Central memory CD8-positive, alpha-beta T cell (primary cell): ENCODE data around the gene EN1.

Experiments
- ATAC-seq: fragments of 150-1000 bp; cut with Tn5 transposase; replicated peaks from 2 replicates; pipeline ENCODE4 v1.10.0; 2022; ENCODE audit warnings: mild to moderate bottlenecking, moderate FRiP score, moderate number of reproducible peaks; ENCODE audit not compliant: poor library complexity, severe bottlenecking; ENCODE audit errors: extremely low read depth
- DNase-seq, 2 donors: peaks; one replicate each; pipeline ENCODE4 v3.0.0; 2021; ENCODE audit warnings: low spot score in 2 of 2
- H3K27ac Mint-ChIP-seq: one replicate; pipeline ENCODE4 v1.8.0; 2022; ENCODE audit warnings: low read depth, mild to moderate bottlenecking, moderate library complexity, mixed read lengths
- H3K27me3 Mint-ChIP-seq: one replicate; pipeline ENCODE4 v1.8.0; 2022; ENCODE audit warnings: mixed read lengths
- H3K36me3 Mint-ChIP-seq: one replicate; pipeline ENCODE4 v1.8.0; 2022; ENCODE audit warnings: mild to moderate bottlenecking, moderate library complexity, mixed read lengths; ENCODE audit not compliant: insufficient read depth
- H3K4me1 Mint-ChIP-seq: one replicate; pipeline ENCODE4 v1.8.0; 2022; ENCODE audit warnings: mixed read lengths
- H3K4me3 Mint-ChIP-seq: one replicate; pipeline ENCODE4 v1.8.0; 2022; ENCODE audit warnings: mild to moderate bottlenecking, moderate library complexity, mixed read lengths
- H3K9me3 Mint-ChIP-seq: one replicate; pipeline ENCODE4 v1.8.0; 2022; ENCODE audit warnings: mixed read lengths

Gene EN1

GRCh38 chr2:118846953-118847761 is at the start of gene EN1:
EN1 (minus strand) TSS chr2:118847648; CDS start chr2:118847167, 481 bp downstream.
- Mint-ChIP-seq H3K4me3 (no peak within 1 kb of the TSS), H3K27ac (no peak within 1 kb of the TSS), H3K4me1 (peaks cover 11% of the 10 kb centered on the region), H3K27me3 (peaks cover 87% of the 10 kb centered on the region), H3K9me3 (no peaks in the 10 kb centered on the region), H3K36me3 (peaks cover 6% of the 10 kb centered on the region)
- no peak for DNase-seq
- ATAC-seq = no peak

- Mint-ChIP-seq H3K4me3 (no peak overlapping the region), H3K27ac (no peak overlapping the region), H3K9me3 (peaks cover 10% of the 10 kb centered on the region), H3K36me3 (no peaks in the 10 kb centered on the region), H3K27me3 (peaks cover 14% of the 10 kb centered on the region), H3K4me1 (no peaks in the 10 kb centered on the region)
- ATAC-seq (no peak), DNase-seq (no peak)
Measured at GRCh38 chr2:118893100-118893499, 45.7 kb upstream of the EN1 start.

GRCh38 chr2:118889995-118890394 is 42.5 kb upstream of the EN1 start:
- H3K27ac Mint-ChIP-seq = no peak overlapping the region
- H3K27me3 Mint-ChIP-seq = peaks cover 14% of the 10 kb centered on the region
- DNase-seq (no peak), ATAC-seq (no peak)
- no peaks in the 10 kb centered on the region for H3K36me3 Mint-ChIP-seq
- H3K4me1 Mint-ChIP-seq = no peaks in the 10 kb centered on the region
- peaks cover 10% of the 10 kb centered on the region for H3K9me3 Mint-ChIP-seq
- no peak overlapping the region for H3K4me3 Mint-ChIP-seq

- Mint-ChIP-seq H3K9me3 (no peaks in the 10 kb centered on the region), H3K36me3 (peaks cover 2% of the 10 kb centered on the region), H3K27ac (no peak overlapping the region), H3K27me3 (peaks cover 23% of the 10 kb centered on the region), H3K4me1 (peaks cover 11% of the 10 kb centered on the region), H3K4me3 (no peak overlapping the region)
- no peak for ATAC-seq
- DNase-seq = no peak
Measured at GRCh38 chr2:118883792-118884191, 36.3 kb upstream of the EN1 start.

- DNase-seq (peak; percentile 33 to 38), ATAC-seq (peak; percentile 73)
- Mint-ChIP-seq H3K36me3 (peaks cover 2% of the 10 kb centered on the region), H3K27ac (peak overlapping the region; percentile 35), H3K4me1 (peaks cover 11% of the 10 kb centered on the region), H3K4me3 (peak overlapping the region; percentile 77), H3K9me3 (no peaks in the 10 kb centered on the region), H3K27me3 (peaks cover 28% of the 10 kb centered on the region)
Measured at GRCh38 chr2:118882693-118883336, 35.4 kb upstream of the EN1 start.

- ATAC-seq = peak; percentile 59
Measured at GRCh38 chr2:118881490-118882129, 34.2 kb upstream of the EN1 start.

GRCh38 chr2:118880501-118880900 is 33.1 kb upstream of the EN1 start:
- DNase-seq (no peak), ATAC-seq (no peak)
- Mint-ChIP-seq H3K9me3 (no peaks in the 10 kb centered on the region), H3K27ac (no peak overlapping the region), H3K4me1 (peaks cover 11% of the 10 kb centered on the region), H3K27me3 (peaks cover 45% of the 10 kb centered on the region), H3K36me3 (peaks cover 2% of the 10 kb centered on the region), H3K4me3 (no peak overlapping the region)

More at GRCh38 chr2:118881490-118882129, 34.2 kb upstream of the EN1 start:
- Mint-ChIP-seq H3K27me3 (peaks cover 34% of the 10 kb centered on the region), H3K4me3 (no peak overlapping the region), H3K36me3 (peaks cover 2% of the 10 kb centered on the region), H3K9me3 (no peaks in the 10 kb centered on the region), H3K4me1 (peaks cover 11% of the 10 kb centered on the region), H3K27ac (no peak overlapping the region)
- DNase-seq = peak; percentile 27 to 34

GRCh38 chr2:118878531-118879149 is 31.2 kb upstream of the EN1 start:
- DNase-seq (no peak), ATAC-seq (no peak)
- H3K4me3 Mint-ChIP-seq = no peak overlapping the region
- peaks cover 11% of the 10 kb centered on the region for H3K4me1 Mint-ChIP-seq
- no peaks in the 10 kb centered on the region for H3K9me3 Mint-ChIP-seq
- H3K36me3 Mint-ChIP-seq = peaks cover 2% of the 10 kb centered on the region
- no peak overlapping the region for H3K27ac Mint-ChIP-seq
- H3K27me3 Mint-ChIP-seq = peaks cover 57% of the 10 kb centered on the region

GRCh38 chr2:118875318-118875717 is 27.9 kb upstream of the EN1 start:
- DNase-seq = no peak
- no peaks in the 10 kb centered on the region for H3K9me3 Mint-ChIP-seq
- no peak overlapping the region for H3K4me3 Mint-ChIP-seq
- ATAC-seq = no peak
- no peaks in the 10 kb centered on the region for H3K4me1 Mint-ChIP-seq
- H3K36me3 Mint-ChIP-seq = no peaks in the 10 kb centered on the region
- H3K27ac Mint-ChIP-seq = no peak overlapping the region
- peaks cover 58% of the 10 kb centered on the region for H3K27me3 Mint-ChIP-seq

GRCh38 chr2:118874324-118874723 is 26.9 kb upstream of the EN1 start:
- Mint-ChIP-seq H3K4me3 (no peak overlapping the region), H3K27me3 (peaks cover 56% of the 10 kb centered on the region)

GRCh38 chr2:118865106-118865505 is 17.7 kb upstream of the EN1 start:
- peaks cover 54% of the 10 kb centered on the region for H3K27me3 Mint-ChIP-seq

More at GRCh38 chr2:118874324-118874723, 26.9 kb upstream of the EN1 start:
- no peak overlapping the region for H3K27ac Mint-ChIP-seq
- H3K9me3 Mint-ChIP-seq = no peaks in the 10 kb centered on the region
- DNase-seq (no peak), ATAC-seq (no peak)
- H3K4me1 Mint-ChIP-seq = no peaks in the 10 kb centered on the region
- H3K36me3 Mint-ChIP-seq = no peaks in the 10 kb centered on the region

GRCh38 chr2:118864207-118864606 is 16.8 kb upstream of the EN1 start:
- Mint-ChIP-seq H3K27me3 (peaks cover 63% of the 10 kb centered on the region), H3K27ac (no peak overlapping the region), H3K4me1 (no peaks in the 10 kb centered on the region), H3K4me3 (no peak overlapping the region), H3K36me3 (no peaks in the 10 kb centered on the region), H3K9me3 (no peaks in the 10 kb centered on the region)
- DNase-seq (no peak), ATAC-seq (no peak)

More at GRCh38 chr2:118865106-118865505, 17.7 kb upstream of the EN1 start:
- ATAC-seq = peak; percentile 19
- Mint-ChIP-seq H3K9me3 (no peaks in the 10 kb centered on the region), H3K4me3 (no peak overlapping the region), H3K27ac (no peak overlapping the region), H3K36me3 (no peaks in the 10 kb centered on the region), H3K4me1 (no peaks in the 10 kb centered on the region)
- no peak for DNase-seq
